Duodenal mucosa (tissue), 2 donors: ENCODE results near the gene PITPNM3.

ENCODE experiments used
- H3K27ac ChIP-seq: one replicate; pipeline ENCODE4 v1.7.0; 2013; ENCODE audit warnings: low read depth, low read length
- H3K27me3 ChIP-seq, 2 donors: one replicate each; pipeline ENCODE4 v1.7.0; 2013; ENCODE audit warnings: low read length in 2 of 2, control low read depth in 1 of 2; ENCODE audit not compliant: insufficient read depth in 2 of 2, control insufficient read depth in 1 of 2
- H3K36me3 ChIP-seq, 2 donors: one replicate each; pipeline ENCODE4 v1.7.0; 2013; ENCODE audit warnings: low read length in 2 of 2, control low read depth in 1 of 2; ENCODE audit not compliant: insufficient read depth in 2 of 2, control insufficient read depth in 1 of 2
- H3K4me1 ChIP-seq, 2 donors: one replicate each; pipeline ENCODE4 v1.7.0; 2013; ENCODE audit warnings: low read length in 2 of 2, control low read depth in 1 of 2; ENCODE audit not compliant: insufficient read depth in 2 of 2, control insufficient read depth in 1 of 2
- H3K4me3 ChIP-seq, 2 donors: one replicate each; pipeline ENCODE4 v1.7.0; 2013; ENCODE audit warnings: low read length in 2 of 2, low read depth in 1 of 2
- H3K9ac ChIP-seq, 2 donors: one replicate each; pipeline ENCODE4 v1.7.0; 2013; ENCODE audit warnings: low read length in 2 of 2, low read depth in 1 of 2
- H3K9me3 ChIP-seq, 2 donors: one replicate each; pipeline ENCODE4 v1.7.0; 2013; ENCODE audit warnings: low read length in 2 of 2, control low read depth in 1 of 2; ENCODE audit not compliant: control insufficient read depth in 1 of 2

Gene PITPNM3

DNA sequence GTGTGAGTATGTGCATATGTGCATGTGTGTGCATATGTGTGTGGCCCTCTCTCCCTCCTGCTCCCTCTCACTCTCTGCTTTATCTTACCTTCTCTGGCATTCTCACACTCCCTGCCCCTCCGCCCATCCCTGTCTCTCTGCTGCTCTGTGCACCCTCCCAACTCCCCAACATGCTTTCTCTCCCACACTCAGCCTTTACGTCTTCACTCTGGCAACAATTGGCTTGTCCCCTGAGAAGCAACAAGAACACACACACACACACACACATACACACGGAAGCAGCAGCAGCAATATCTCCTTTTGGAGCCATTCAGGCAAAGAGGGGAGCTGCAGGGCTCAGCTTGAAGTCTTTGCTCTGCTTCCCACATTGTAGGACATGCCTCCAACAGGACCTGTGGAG lies 27.8 kb downstream of the PITPNM3 start:
- no peak overlapping the region for H3K4me3 ChIP-seq
- no peak overlapping the region for H3K9ac ChIP-seq
- H3K4me1 ChIP-seq: no peaks in the 10 kb centered on the region
- H3K9me3 ChIP-seq: no peaks in the 10 kb centered on the region
- no peak overlapping the region for H3K27ac ChIP-seq
- no peaks in the 10 kb centered on the region for H3K27me3 ChIP-seq
- no peaks in the 10 kb centered on the region for H3K36me3 ChIP-seq

DNA sequence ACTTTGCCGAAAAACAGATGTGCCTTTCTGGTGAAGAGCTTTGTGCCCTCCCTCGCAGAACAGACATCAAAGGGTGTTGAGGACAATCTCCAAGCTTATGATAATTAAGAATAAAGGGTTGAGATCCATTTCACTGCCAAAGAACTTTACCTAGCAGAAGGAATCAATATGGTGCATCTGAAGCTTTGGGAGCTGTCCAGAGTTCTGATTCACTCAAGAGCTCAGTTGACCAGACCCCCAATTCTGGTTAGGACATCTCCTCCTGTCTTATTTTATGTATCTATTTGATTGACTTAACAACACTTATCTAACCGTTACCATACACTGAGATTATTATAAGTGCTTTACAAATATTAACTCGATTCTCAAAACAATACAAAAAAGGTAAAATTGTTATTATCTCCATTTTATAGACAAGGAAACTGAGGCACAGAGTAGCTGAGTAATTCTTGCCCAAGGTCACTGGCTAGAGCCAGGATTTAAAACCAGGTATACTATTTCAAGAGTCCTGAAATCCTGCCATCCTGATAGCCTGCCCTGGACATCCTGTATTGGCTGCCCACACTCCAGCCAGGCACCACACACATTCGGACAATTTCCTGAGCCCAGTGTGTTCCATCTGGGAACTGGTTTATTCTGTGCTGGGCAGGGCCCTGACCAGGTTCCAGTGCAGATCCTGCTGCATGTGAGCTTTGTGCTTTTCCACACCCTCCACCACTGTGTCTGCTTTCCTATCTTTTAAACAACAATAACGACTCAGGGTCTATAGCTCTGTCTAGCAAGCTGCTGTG lies 29.8 kb downstream of the PITPNM3 start:
- H3K9ac ChIP-seq: no peak overlapping the region
- H3K27me3 ChIP-seq: no peaks in the 10 kb centered on the region
- H3K4me3 ChIP-seq: no peak overlapping the region
- H3K9me3 ChIP-seq: no peaks in the 10 kb centered on the region
- no peaks in the 10 kb centered on the region for H3K4me1 ChIP-seq
- H3K36me3 ChIP-seq: peaks cover 0 to 3% of the 10 kb centered on the region in 2 donors
- no peak overlapping the region for H3K27ac ChIP-seq

DNA sequence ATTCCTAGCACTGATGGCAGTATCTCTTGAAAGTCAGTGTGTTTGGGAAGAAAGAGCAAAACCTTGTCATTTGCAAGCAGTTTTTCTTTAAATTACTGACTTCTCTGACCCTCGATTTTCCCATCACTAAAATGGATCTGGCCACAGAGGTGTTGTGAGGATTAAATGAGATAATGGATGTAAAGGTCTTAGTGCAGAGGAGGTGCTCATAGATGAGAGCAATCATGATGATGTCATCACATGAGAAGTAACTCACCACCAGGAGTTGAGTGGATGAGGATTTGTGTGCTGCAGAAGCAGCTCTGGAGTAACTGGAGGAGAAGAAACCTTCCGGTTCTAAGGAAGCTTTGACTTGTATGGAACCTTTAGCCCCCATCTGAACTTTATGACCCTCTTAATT lies 30.6 kb downstream of the PITPNM3 start:
- Histone ChIP-seq H3K36me3 (peaks cover 0 to 3% of the 10 kb centered on the region in 2 donors), H3K4me3 (no peak overlapping the region), H3K9me3 (no peaks in the 10 kb centered on the region), H3K27ac (no peak overlapping the region), H3K27me3 (no peaks in the 10 kb centered on the region), H3K4me1 (no peaks in the 10 kb centered on the region), H3K9ac (no peak overlapping the region)

DNA sequence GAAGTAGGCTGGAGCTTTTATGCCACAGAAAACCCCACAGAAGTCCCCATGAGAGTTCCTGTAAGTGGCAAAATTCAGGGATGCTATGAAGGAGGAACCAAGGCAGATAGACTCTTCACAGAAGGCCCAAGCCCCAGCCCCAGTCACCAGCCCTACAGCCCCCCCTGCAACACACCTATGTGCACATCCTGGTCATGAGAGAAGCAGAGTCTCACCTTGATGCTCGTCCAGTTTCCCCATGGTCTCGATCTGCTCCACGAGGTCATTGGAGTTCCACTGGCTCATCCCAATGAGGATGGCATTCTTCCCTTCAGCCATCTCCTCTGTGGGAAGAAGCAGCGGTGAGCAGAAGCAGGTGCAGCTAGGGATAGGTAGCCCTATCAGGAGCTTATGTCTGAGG lies 31.2 kb downstream of the PITPNM3 start:
- Histone ChIP-seq H3K9ac (no peak overlapping the region), H3K4me3 (no peak overlapping the region), H3K27me3 (no peaks in the 10 kb centered on the region), H3K27ac (no peak overlapping the region), H3K4me1 (no peaks in the 10 kb centered on the region), H3K9me3 (no peaks in the 10 kb centered on the region), H3K36me3 (peaks cover 0 to 3% of the 10 kb centered on the region in 2 donors)

DNA sequence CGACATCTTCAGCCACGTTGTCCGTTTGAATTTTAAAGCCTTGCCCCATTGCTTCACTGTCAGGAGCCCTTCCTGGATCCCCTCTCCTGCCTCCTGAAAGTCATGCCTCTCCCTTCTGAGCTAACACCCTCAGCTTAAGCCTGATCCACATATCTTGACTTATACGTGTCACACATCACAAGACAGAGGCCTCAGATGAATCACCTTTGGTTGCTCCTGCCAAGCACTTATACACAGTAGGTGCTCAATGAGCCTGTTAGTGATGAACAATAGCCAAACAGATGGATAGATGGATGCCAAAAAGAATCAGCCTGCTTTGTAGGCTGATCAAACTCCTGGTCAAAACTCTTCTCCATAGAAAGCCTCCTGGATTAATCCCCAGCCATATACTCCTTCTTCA lies 31.8 kb downstream of the PITPNM3 start:
- Histone ChIP-seq H3K9ac (no peak overlapping the region), H3K27me3 (no peaks in the 10 kb centered on the region), H3K27ac (no peak overlapping the region), H3K4me1 (no peaks in the 10 kb centered on the region), H3K4me3 (no peak overlapping the region), H3K36me3 (peaks cover 0 to 3% of the 10 kb centered on the region in 2 donors), H3K9me3 (no peaks in the 10 kb centered on the region)

DNA sequence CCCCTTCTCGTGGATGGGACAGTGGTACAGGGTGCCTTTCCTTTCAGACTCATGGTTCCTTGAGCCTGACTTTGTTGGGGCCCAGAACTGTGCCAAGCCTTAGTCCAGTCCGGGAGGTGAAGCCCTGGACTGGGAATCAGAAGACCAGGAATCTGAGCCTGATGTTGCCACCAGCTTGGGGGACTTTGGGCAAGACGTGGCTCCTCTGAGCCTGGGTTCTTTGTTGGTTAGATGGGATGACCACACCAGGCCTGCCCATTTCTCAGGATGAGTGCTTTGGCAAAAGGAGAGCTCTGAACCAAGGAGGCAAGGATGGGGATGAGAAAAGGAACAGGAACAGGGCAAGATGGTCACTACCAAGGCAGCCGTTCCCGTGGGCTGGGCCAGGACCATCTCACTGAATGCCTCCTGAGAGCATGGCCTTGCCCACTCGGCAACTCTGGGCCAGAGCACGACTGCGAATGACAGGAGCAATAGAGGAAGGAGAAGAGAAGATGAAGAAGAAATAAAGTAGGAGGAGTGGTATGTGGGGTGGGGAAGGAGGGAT lies 32.5 kb downstream of the PITPNM3 start:
- no peaks in the 10 kb centered on the region for H3K4me1 ChIP-seq
- no peaks in the 10 kb centered on the region for H3K9me3 ChIP-seq
- H3K27ac ChIP-seq: no peak overlapping the region
- H3K4me3 ChIP-seq: no peak overlapping the region
- no peak overlapping the region for H3K9ac ChIP-seq
- peaks cover 0 to 3% of the 10 kb centered on the region in 2 donors for H3K36me3 ChIP-seq
- no peaks in the 10 kb centered on the region for H3K27me3 ChIP-seq

DNA sequence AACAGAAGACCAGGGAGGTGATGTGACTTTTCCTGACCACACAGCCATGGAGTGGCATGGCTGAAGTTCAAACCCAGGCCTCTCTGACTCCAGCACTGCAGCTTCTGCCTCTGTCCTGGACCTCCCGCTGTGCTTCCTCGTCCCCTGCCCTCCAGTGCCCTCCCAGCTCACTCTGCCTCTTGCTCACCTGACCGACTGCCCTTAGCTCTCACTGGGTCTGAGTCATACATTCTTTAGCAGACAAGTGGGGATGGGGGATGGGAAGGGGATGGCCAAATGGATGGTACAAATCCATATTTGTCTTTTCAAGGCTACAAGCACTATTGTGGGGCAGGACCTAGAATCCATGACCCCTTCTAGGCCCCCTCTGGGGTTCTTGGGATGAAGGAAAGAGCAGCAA lies 33.0 kb downstream of the PITPNM3 start:
- Histone ChIP-seq H3K9ac (no peak overlapping the region), H3K36me3 (peaks cover 0 to 3% of the 10 kb centered on the region in 2 donors), H3K4me1 (no peaks in the 10 kb centered on the region), H3K27ac (no peak overlapping the region), H3K9me3 (no peaks in the 10 kb centered on the region), H3K27me3 (no peaks in the 10 kb centered on the region), H3K4me3 (no peak overlapping the region)

DNA sequence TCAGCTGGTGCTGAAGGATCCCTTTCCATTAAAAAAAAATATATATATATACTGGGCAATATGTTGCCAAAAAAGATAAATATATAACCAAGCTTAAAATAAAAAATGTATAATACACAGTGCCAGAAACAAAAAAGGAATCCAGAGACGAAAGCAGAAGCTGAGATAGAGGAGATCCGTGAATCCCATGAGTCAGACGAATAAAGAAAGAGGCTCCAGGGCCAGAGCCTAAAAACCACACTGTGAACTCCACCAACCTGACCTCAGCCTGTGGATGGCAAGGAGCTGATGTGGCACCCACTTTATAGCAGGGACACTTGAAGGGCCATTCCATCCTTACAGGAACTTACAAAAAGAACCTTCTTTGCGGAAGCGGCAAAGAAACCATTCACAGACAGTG lies 34.8 kb downstream of the PITPNM3 start:
- Histone ChIP-seq H3K9ac (no peak overlapping the region), H3K4me1 (no peaks in the 10 kb centered on the region), H3K36me3 (peaks cover 0 to 3% of the 10 kb centered on the region in 2 donors), H3K9me3 (no peaks in the 10 kb centered on the region), H3K27ac (no peak overlapping the region), H3K4me3 (no peak overlapping the region), H3K27me3 (no peaks in the 10 kb centered on the region)

DNA sequence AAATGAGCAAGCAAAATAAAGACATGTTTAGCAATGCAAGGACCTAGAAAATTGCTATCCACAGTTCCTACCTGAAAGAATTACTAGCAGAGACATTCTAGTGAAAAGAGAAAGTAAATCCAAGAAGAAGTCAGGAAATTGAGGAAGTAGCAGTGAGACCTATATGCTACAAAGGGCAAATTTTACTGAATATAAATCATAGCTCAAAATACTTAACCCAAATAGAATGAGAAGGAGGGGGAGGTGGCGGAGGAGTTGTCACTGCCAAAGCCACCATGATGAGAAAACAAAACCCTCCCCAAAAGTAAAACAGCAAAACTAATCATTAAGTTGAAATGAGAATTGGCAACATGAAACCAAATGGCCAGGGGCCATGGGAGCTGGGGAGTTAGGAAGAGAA lies 39.3 kb downstream of the PITPNM3 start:
- Histone ChIP-seq H3K36me3 (no peaks in the 10 kb centered on the region), H3K27me3 (no peaks in the 10 kb centered on the region), H3K4me1 (no peaks in the 10 kb centered on the region), H3K9ac (no peak overlapping the region), H3K27ac (no peak overlapping the region), H3K4me3 (no peak overlapping the region), H3K9me3 (no peaks in the 10 kb centered on the region)

DNA sequence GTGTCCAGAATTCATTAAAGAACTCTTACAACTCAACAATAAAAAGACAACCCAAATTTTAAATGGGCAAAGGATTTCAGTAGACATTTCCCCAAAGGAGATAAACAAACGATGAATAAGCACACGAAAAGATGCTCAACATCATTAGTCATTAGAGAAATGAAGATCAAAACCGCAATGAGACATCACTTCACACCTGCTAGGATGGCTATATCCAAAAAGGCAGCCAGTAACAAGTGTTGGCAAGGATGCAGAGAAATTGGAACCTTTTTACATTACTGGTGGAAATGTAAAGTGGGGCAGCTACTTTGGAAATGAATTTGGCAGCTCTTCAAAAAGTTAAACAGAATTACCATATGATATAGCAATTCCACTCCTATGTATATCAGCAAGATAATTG lies 42.0 kb downstream of the PITPNM3 start:
- H3K4me1 ChIP-seq: no peaks in the 10 kb centered on the region
- H3K9me3 ChIP-seq: no peaks in the 10 kb centered on the region
- no peak overlapping the region for H3K27ac ChIP-seq
- H3K36me3 ChIP-seq: no peaks in the 10 kb centered on the region
- H3K9ac ChIP-seq: no peak overlapping the region
- no peaks in the 10 kb centered on the region for H3K27me3 ChIP-seq
- H3K4me3 ChIP-seq: no peak overlapping the region
